Peyer's patch (tissue), 4 donors: Measurements from ENCODE around the gene RPSA. TPM values are rescaled to one million over a fixed set of nuclear protein-coding genes. Genes with fewer than 3 reads are reported as not detected.

Experiments
- DNase-seq, 3 donors: peaks; one replicate each; pipeline ENCODE4 v3.0.0-alpha.2; 2017 to 2019
- H3K27ac ChIP-seq, 4 donors: fragments of 200-600 bp; sonication (generic); one replicate each; pipeline ENCODE4 v1.5.1; 2016 to 2019
- H3K27me3 ChIP-seq, 2 donors: fragments of 200-600 bp; sonication (generic); one replicate each; pipeline ENCODE4 v1.5.1; 2019
- H3K36me3 ChIP-seq, 3 donors: fragments of 200-600 bp; sonication (generic); one replicate each; pipeline ENCODE4 v1.5.1; 2016 to 2019
- H3K4me1 ChIP-seq, 4 donors: fragments of 200-600 bp; sonication (generic); one replicate each; pipeline ENCODE4 v1.5.1; 2016 to 2019
- H3K4me3 ChIP-seq, 4 donors: fragments of 200-600 bp; sonication (generic); 1 replicate in 3 of 4; 2 replicates in 1 of 4; pipeline ENCODE4 v1.5.1; 2016 to 2019; ENCODE audit warnings: mild to moderate bottlenecking in 1 of 4
- H3K9me3 ChIP-seq, 4 donors: fragments of 200-600 bp; sonication (generic); one replicate each; pipeline ENCODE4 v1.5.1; 2016 to 2019; ENCODE audit warnings: mild to moderate bottlenecking in 1 of 4
- CTCF ChIP-seq, 6 experiments: fragments of 450-650 bp in 4 of 6; fragments of 200-600 bp in 2 of 6; sonication (generic) in 1 of 6; IDR thresholded peaks; one replicate each; pipeline ENCODE4 v1.5.1; 2017 to 2019; ENCODE audit warnings: antibody characterized with exemption in 6 of 6, mild to moderate bottlenecking in 3 of 6, moderate library complexity in 1 of 6
- POLR2A ChIP-seq, 2 donors: fragments of 450-650 bp; IDR thresholded peaks; one replicate each; pipeline ENCODE4 v1.5.1; 2017; ENCODE audit warnings: antibody characterized with exemption in 2 of 2, mild to moderate bottlenecking in 2 of 2, moderate library complexity in 2 of 2
- total RNA-seq, 4 donors: library from RNA; depleted of rRNA; stranded (reverse); fragments of >200 nt; gene quantifications; one replicate each; pipeline ENCODE4 v1.1.0, GENCODE V29; 2016

Gene RPSA
- total RNA-seq, 4 donors from 2014 or later: 298 to 1,413 (median 477) TPM

GRCh38 chr3:39381432-39381831 is 25.1 kb upstream of the RPSA start:
- Histone ChIP-seq H3K4me1 (peaks cover 0 to 23% (median 4%) of the 10 kb centered on the region in 4 donors), H3K4me3 (no peak overlapping the region), H3K27ac (no peak overlapping the region), H3K27me3 (no peaks in the 10 kb centered on the region), H3K36me3 (no peaks in the 10 kb centered on the region), H3K9me3 (no peaks in the 10 kb centered on the region)
- TF ChIP-seq CTCF (IDR thresholded peaks at IDR 0.05): no peak
- TF ChIP-seq POLR2A (IDR thresholded peaks at IDR 0.05): no peak
- DNase-seq: no peak

- peak within 1 kb of the TSS; percentile 71 to 95 (median 78) for H3K4me3 ChIP-seq
- peaks cover 0 to 34% (median 6%) of the 10 kb centered on the region in 4 donors for H3K4me1 ChIP-seq
- H3K9me3 ChIP-seq: no peaks in the 10 kb centered on the region
- peak; percentile 45 to 47 for TF ChIP-seq POLR2A (IDR thresholded peaks at IDR 0.05)
- peak in 5 of 6 experiments; percentile 30 to 52 (median 37) for TF ChIP-seq CTCF (IDR thresholded peaks at IDR 0.05)
- H3K27me3 ChIP-seq: no peaks in the 10 kb centered on the region
- peak; percentile 90 to 93 (median 92) for DNase-seq
- H3K27ac ChIP-seq: peak within 1 kb of the TSS; percentile 92 to 97 (median 95)
- H3K36me3 ChIP-seq: no peaks in the 10 kb centered on the region
These were observed 23.3 kb upstream of the RPSA start, which contains the start of gene SLC25A38 for GRCh38 chr3:39383045-39383880. TSS of gene SLC25A38 (plus strand) at chr3:39383370. CDS start at chr3:39383725, 355 bp downstream.

DNA sequence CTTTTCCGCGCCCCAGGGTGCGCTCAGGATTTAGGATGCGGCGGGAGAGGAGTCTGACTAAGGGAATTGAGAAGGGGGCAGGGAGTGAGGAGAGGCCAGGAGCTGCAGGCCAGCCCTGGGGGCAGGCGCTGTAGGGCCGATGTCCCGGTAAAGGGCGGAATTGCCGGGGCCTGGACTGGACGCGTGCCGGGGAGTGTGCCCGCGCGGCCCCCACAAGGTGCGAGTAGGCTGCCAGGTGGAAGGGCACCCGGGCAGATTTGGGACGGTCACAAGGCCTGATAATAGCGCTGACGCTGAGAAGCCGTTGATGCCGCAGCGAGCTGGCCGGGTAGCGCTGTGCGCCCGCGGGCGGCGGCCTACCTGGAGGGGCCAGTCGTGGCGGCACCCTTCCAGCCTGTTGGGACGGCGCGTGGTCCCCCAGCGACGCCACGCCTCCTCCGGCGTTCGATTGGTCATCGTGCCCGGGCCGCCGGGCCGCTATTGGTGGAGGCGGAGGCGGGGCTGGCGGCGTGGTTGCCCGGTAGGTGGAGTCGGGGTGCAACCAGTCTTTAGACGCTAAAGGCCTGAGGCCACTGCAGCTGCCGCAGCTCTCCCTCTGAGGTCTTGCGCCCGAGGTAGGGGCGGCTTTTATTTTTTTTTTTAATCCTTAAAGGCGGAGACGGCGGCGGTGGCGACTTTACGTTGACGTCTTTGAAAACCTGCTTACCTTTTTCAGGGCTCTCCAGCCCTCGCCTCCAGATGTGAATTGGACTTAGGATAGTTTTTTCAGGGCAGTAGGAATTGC is 22.4 kb upstream of the RPSA start:
- peak overlapping the region; percentile 92 to 97 (median 95) for H3K27ac ChIP-seq
- peaks cover 0 to 34% (median 8%) of the 10 kb centered on the region in 4 donors for H3K4me1 ChIP-seq
- peak overlapping the region; percentile 71 to 95 (median 78) for H3K4me3 ChIP-seq
- TF ChIP-seq POLR2A (IDR thresholded peaks at IDR 0.05) (peak; percentile 78 to 94), CTCF (IDR thresholded peaks at IDR 0.05) (peak in 4 of 6 experiments; percentile 14 to 43 (median 31))
- no peaks in the 10 kb centered on the region for H3K9me3 ChIP-seq
- H3K27me3 ChIP-seq: no peaks in the 10 kb centered on the region
- no peaks in the 10 kb centered on the region for H3K36me3 ChIP-seq
- peak; percentile 97 to 99 (median 98) for DNase-seq

- no peaks in the 10 kb centered on the region for H3K27me3 ChIP-seq
- H3K9me3 ChIP-seq: no peaks in the 10 kb centered on the region
- peaks cover 0 to 5% (median 0%) of the 10 kb centered on the region in 3 donors for H3K36me3 ChIP-seq
- peak overlapping the region; percentile 71 to 95 (median 78) for H3K4me3 ChIP-seq
- peak overlapping the region in 3 of 4 donors; percentile 94 to 97 (median 96) for H3K27ac ChIP-seq
- peaks cover 0 to 34% (median 8%) of the 10 kb centered on the region in 4 donors for H3K4me1 ChIP-seq
- TF ChIP-seq POLR2A (IDR thresholded peaks at IDR 0.05) (no peak), CTCF (IDR thresholded peaks at IDR 0.05) (no peak)
- no peak for DNase-seq
These were observed 21.9 kb upstream of the RPSA start for GRCh38 chr3:39384665-39385000.

DNA sequence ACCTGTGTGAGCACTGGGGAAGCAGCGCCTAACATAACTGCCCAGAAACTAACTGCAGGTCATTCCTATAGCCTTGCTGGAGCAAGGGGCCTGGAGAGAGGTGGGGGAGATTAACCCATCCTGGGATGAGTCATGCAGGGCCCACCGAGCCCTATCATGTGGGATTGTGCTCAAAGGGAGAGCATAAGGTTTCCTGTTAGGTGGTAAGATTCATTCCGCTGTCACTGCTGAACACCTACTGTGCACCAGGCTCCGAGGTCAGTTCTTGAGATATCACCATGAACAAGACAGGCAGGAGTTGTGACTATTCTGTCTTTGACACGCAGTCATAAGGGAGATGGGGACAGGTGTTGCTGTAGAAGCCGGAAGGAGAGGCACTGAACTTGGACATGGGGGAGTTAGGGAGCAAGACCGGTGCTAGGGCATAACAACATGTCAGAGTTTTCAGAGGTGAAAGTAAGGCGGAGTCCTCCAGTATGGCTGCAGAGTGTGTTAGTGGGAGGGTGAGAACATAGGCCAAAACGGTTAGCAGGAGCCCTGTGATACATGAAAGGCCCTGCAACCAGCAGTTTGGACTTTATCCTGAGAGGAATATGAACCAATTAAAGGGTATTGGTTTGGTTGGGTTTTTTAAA is 20.9 kb upstream of the RPSA start:
- H3K27me3 ChIP-seq: no peaks in the 10 kb centered on the region
- no peak for DNase-seq
- no peak for TF ChIP-seq POLR2A (IDR thresholded peaks at IDR 0.05)
- TF ChIP-seq CTCF (IDR thresholded peaks at IDR 0.05): no peak
- H3K27ac ChIP-seq: no peak overlapping the region
- no peaks in the 10 kb centered on the region for H3K9me3 ChIP-seq
- no peak overlapping the region for H3K4me3 ChIP-seq
- H3K4me1 ChIP-seq: peaks cover 0 to 34% (median 8%) of the 10 kb centered on the region in 4 donors
- H3K36me3 ChIP-seq: peaks cover 0 to 14% (median 0%) of the 10 kb centered on the region in 3 donors
